H1 (cell line): ENCODE data around the gene NEDD4L. TPM values are rescaled to one million over a fixed set of nuclear protein-coding genes. Genes with fewer than 3 reads are reported as not detected.

Source experiments
- CTCF ChIA-PET: fragments of 300-600 bp; sonication (Branson Sonifier 250); formaldehyde crosslinking; loops from one replicate; lab custom pipeline; 2021; ENCODE audit not compliant: partially characterized antibody; lab: Charles Lee
- POLR2A ChIA-PET: fragments of 300-600 bp; sonication (Branson Sonifier 250); formaldehyde crosslinking; loops from one replicate; lab custom pipeline; 2021; ENCODE audit warnings: inconsistent platforms; ENCODE audit not compliant: partially characterized antibody; lab: Charles Lee
- DNase-seq, 2 experiments: peaks; one replicate each; pipeline versions ENCODE4 v3.0.0 to v3.0.0-alpha.2; 2010 to 2022; ENCODE audit warnings: low spot score in 2 of 2, low read depth in 1 of 2, mixed read lengths in 1 of 2
- FAIRE-seq: peaks from 2 replicates; lab custom pipeline; 2011; peaks lifted over from hg19 to GRCh38; lab: Jason Lieb, UNC
- H2AFZ ChIP-seq: 2 replicates; pipeline ENCODE4 v1.8.1; 2012; ENCODE audit warnings: low read length, inconsistent platforms
- H2AK5ac ChIP-seq: 2 replicates; pipeline ENCODE4 v1.6.1; 2013; ENCODE audit warnings: low read depth, low read length
- H2BK120ac ChIP-seq: replicated peaks from 2 replicates; pipeline ENCODE3; 2013; ENCODE audit warnings: low read depth, low read length, inconsistent platforms
- H2BK12ac ChIP-seq: 2 replicates; pipeline ENCODE4 v1.6.1; 2013; ENCODE audit warnings: low read depth, low read length
- H2BK15ac ChIP-seq: 2 replicates; pipeline ENCODE4 v1.6.1; 2013; ENCODE audit warnings: low read length
- H2BK20ac ChIP-seq: 2 replicates; pipeline ENCODE4 v1.6.1; 2013; ENCODE audit warnings: low read length
- H2BK5ac ChIP-seq: 2 replicates; pipeline ENCODE4 v1.6.1; 2013; ENCODE audit warnings: low read depth, low read length
- H3K14ac ChIP-seq: 2 replicates; pipeline ENCODE4 v1.6.1; 2013; ENCODE audit warnings: inconsistent platforms; ENCODE audit not compliant: insufficient read length
- H3K18ac ChIP-seq: 2 replicates; pipeline ENCODE4 v1.6.1; 2013; ENCODE audit warnings: low read length; ENCODE audit errors: extremely low read depth
- H3K23ac ChIP-seq: 2 replicates; pipeline ENCODE4 v1.6.1; 2013; ENCODE audit warnings: inconsistent platforms; ENCODE audit not compliant: insufficient read length
- H3K23me2 ChIP-seq: 2 replicates; pipeline ENCODE4 v1.6.1; 2013; ENCODE audit warnings: low read depth, low read length
- H3K27ac ChIP-seq: 2 replicates; pipeline ENCODE4 v1.6.1; 2011; ENCODE audit warnings: low read depth, low read length, inconsistent platforms
- H3K27me3 ChIP-seq, 4 experiments: replicated peaks in 1 of 4; 1 replicate in 1 of 4; 2 replicates in 3 of 4; pipeline versions ENCODE4 v1.6.1 to v1.8.1; 2011 to 2013; ENCODE audit warnings: low read length in 3 of 4, mild to moderate bottlenecking in 3 of 4, inconsistent platforms in 2 of 4, mixed read lengths in 2 of 4, moderate library complexity in 1 of 4; ENCODE audit not compliant: control insufficient read depth in 3 of 4, insufficient read depth in 3 of 4; ENCODE audit errors: extremely low read depth in 1 of 4
- H3K36me3 ChIP-seq, 4 experiments: 2 replicates each; pipeline versions ENCODE4 v1.6.1 to v1.8.1; 2011 to 2013; ENCODE audit warnings: mild to moderate bottlenecking in 4 of 4, low read length in 3 of 4, moderate library complexity in 2 of 4, control low read depth in 1 of 4, inconsistent platforms in 1 of 4; ENCODE audit not compliant: insufficient read depth in 4 of 4, control insufficient read depth in 2 of 4
- H3K4ac ChIP-seq: replicated peaks from 2 replicates; pipeline ENCODE3; 2013; ENCODE audit warnings: low read length, low read depth, mixed read lengths, inconsistent platforms; ENCODE audit not compliant: insufficient read length
- H3K4me1 ChIP-seq, 4 experiments: replicated peaks in 1 of 4; 1 replicate in 1 of 4; 2 replicates in 3 of 4; pipeline versions ENCODE4 v1.6.1 to v1.8.1; 2011 to 2013; ENCODE audit warnings: low read length in 3 of 4, inconsistent platforms in 2 of 4, mixed read lengths in 1 of 4; ENCODE audit not compliant: insufficient read depth in 4 of 4, control insufficient read depth in 3 of 4
- H3K4me2 ChIP-seq, 2 experiments: 2 replicates each; pipeline versions ENCODE4 v1.6.1 to v1.8.1; 2011 to 2013; ENCODE audit warnings: low read depth in 2 of 2, low read length in 2 of 2, control low read depth in 1 of 2, inconsistent platforms in 1 of 2, mild to moderate bottlenecking in 1 of 2; ENCODE audit not compliant: insufficient read depth in 1 of 2
- H3K4me3 ChIP-seq, 4 experiments: fragments of 200-600, 300-600 bp in 1 of 4; sonication (generic), shearing (Covaris generic), sonication (Bioruptor Twin) in 1 of 4; 2 replicates each; pipeline versions ENCODE4 v1.5.1 to v1.8.1; 2011 to 2016; ENCODE audit warnings: low read length in 4 of 4, low read depth in 3 of 4, control low read depth in 2 of 4, inconsistent platforms in 2 of 4, mild to moderate bottlenecking in 2 of 4, mixed read lengths in 1 of 4, moderate library complexity in 1 of 4; ENCODE audit not compliant: insufficient read depth in 2 of 4; ENCODE audit errors: extremely low read depth in 1 of 4
- H3K56ac ChIP-seq: replicated peaks from 2 replicates; pipeline ENCODE3; 2013; ENCODE audit warnings: low read depth, mild to moderate bottlenecking, mixed read lengths, low read length, inconsistent platforms; ENCODE audit not compliant: insufficient read length
- H3K79me1 ChIP-seq: 2 replicates; pipeline ENCODE4 v1.6.1; 2013; ENCODE audit warnings: low read depth, low read length, control low read depth
- H3K79me2 ChIP-seq, 2 experiments: 2 replicates each; pipeline versions ENCODE4 v1.6.1 to v1.8.1; 2012 to 2013; ENCODE audit warnings: low read length in 2 of 2, mild to moderate bottlenecking in 2 of 2, inconsistent platforms in 1 of 2; ENCODE audit not compliant: insufficient read depth in 2 of 2, control insufficient read depth in 1 of 2
- H3K9ac ChIP-seq, 4 experiments: replicated peaks in 1 of 4; 1 replicate in 1 of 4; 2 replicates in 3 of 4; pipeline versions ENCODE4 v1.6.1 to v1.8.1; 2011 to 2013; ENCODE audit warnings: low read depth in 3 of 4, low read length in 3 of 4, control low read depth in 2 of 4, mild to moderate bottlenecking in 2 of 4, moderate library complexity in 2 of 4, inconsistent platforms in 1 of 4; ENCODE audit errors: extremely low read depth in 1 of 4
- H3K9me3 ChIP-seq, 2 experiments: 2 replicates each; pipeline versions ENCODE4 v1.6.1 to v1.8.1; 2012 to 2013; ENCODE audit warnings: mild to moderate bottlenecking in 2 of 2, moderate library complexity in 2 of 2, control low read depth in 1 of 2, inconsistent platforms in 1 of 2, low read depth in 1 of 2, low read length in 1 of 2, mixed read lengths in 1 of 2; ENCODE audit not compliant: insufficient read depth in 2 of 2
- H4K20me1 ChIP-seq, 2 experiments: replicated peaks in 1 of 2; 2 replicates each; pipeline versions ENCODE3 to v1.8.1; 2011 to 2013; ENCODE audit warnings: inconsistent platforms in 2 of 2, low read length in 2 of 2, mild to moderate bottlenecking in 1 of 2; ENCODE audit not compliant: insufficient read depth in 2 of 2, control insufficient read depth in 1 of 2
- H4K5ac ChIP-seq: 2 replicates; pipeline ENCODE4 v1.6.1; 2013; ENCODE audit warnings: low read length, low read depth, mixed read lengths, inconsistent platforms; ENCODE audit not compliant: insufficient read length
- H4K8ac ChIP-seq: 2 replicates; pipeline ENCODE4 v1.8.0; 2013; ENCODE audit warnings: mild to moderate bottlenecking, moderate library complexity, low read length, inconsistent platforms; ENCODE audit not compliant: insufficient read depth; ENCODE audit errors: extremely low read depth
- H4K91ac ChIP-seq: replicated peaks from 2 replicates; pipeline ENCODE3; 2013; ENCODE audit warnings: low read length, mixed read lengths, inconsistent platforms; ENCODE audit not compliant: insufficient read length
- CBX5 ChIP-seq: fragments of 300-800, 300-1000 bp; sonication (generic); IDR thresholded peaks from 2 replicates; pipeline ENCODE4 v1.7.1; 2016; ENCODE audit warnings: antibody characterized with exemption, low read length, low read depth
- CBX8 ChIP-seq: fragments of 300-800, 300-1000 bp; sonication (generic); IDR thresholded peaks from 2 replicates; pipeline ENCODE4 v1.7.1; 2016; ENCODE audit warnings: low read depth, low read length, borderline replicate concordance
- JUND ChIP-seq: IDR thresholded peaks from 2 replicates; pipeline ENCODE4 v1.6.1; 2011; ENCODE audit warnings: mild to moderate bottlenecking, improper control_type of control experiment, low read length
- POU5F1 ChIP-seq: IDR thresholded peaks from 2 replicates; pipeline ENCODE4 v1.6.1; 2011; ENCODE audit warnings: low read depth, mild to moderate bottlenecking, low read length, moderate library complexity
- RAD21 ChIP-seq, 2 experiments: IDR thresholded peaks in 1 of 2; conservative IDR thresholded peaks in 1 of 2; 2 replicates each; pipeline ENCODE4 v1.6.1; 2011; ENCODE audit warnings: low read depth in 2 of 2, low read length in 2 of 2, improper control_type of control experiment in 1 of 2, inconsistent platforms in 1 of 2, mild to moderate bottlenecking in 1 of 2, moderate library complexity in 1 of 2
- RNF2 ChIP-seq: fragments of 200-900, 300-1000 bp; sonication (generic); IDR thresholded peaks from 2 replicates; pipeline ENCODE4 v1.7.1; 2016; ENCODE audit warnings: borderline replicate concordance, low read depth, mild to moderate bottlenecking, antibody characterized with exemption, low read length; ENCODE audit not compliant: poor library complexity, severe bottlenecking; ENCODE audit errors: missing control alignments
- SP1 ChIP-seq: IDR thresholded peaks from 2 replicates; pipeline ENCODE4 v1.6.1; 2011; ENCODE audit warnings: low read depth, low read length
- SRF ChIP-seq: IDR thresholded peaks from 2 replicates; pipeline ENCODE4 v1.6.1; 2011; ENCODE audit warnings: mild to moderate bottlenecking, low read depth, low read length, moderate library complexity
- TBP ChIP-seq: IDR thresholded peaks from 2 replicates; pipeline ENCODE4 v1.6.1; 2011; ENCODE audit warnings: low read depth, low read length, improper control_type of control experiment
- WGBS, 2 experiments: shearing (Covaris generic) in 1 of 2; methylation state at CpG; one replicate each; pipeline versions ENCODE4 v1.1.6 to v1.1.7; 2013 to 2015; ENCODE audit warnings: low lambda C conversion rate in 2 of 2, mixed read lengths in 2 of 2, inconsistent platforms in 1 of 2, low coverage in 1 of 2, missing lambda C conversion rate in 1 of 2; ENCODE audit not compliant: insufficient replicate concordance in 2 of 2, insufficient coverage in 1 of 2, insufficient read length in 1 of 2; ENCODE audit errors: extremely low coverage in 1 of 2, missing lambda C conversion rate in 1 of 2; 5-methylcytosine and 5-hydroxymethylcytosine counted together
- polyA plus RNA-seq, 7 experiments: library from polyadenylated mRNA; depleted of rRNA in 3 of 7; stranded (reverse) in 5 of 7; unstranded in 2 of 7; fragments of >200 nt in 5 of 7; fragments of 200-250 nt in 2 of 7; gene quantifications; 1 replicate in 5 of 7; 2 replicates in 1 of 7; 4 replicates in 1 of 7; pipeline versions ENCODE4 v1.2.1 to v1.2.3, GENCODE V29; 2011 to 2013; ENCODE audit warnings: missing spikeins in 2 of 7, mixed read lengths in 2 of 7
- total RNA-seq: library from RNA; stranded (reverse); fragmentation: NEBNext Ultra II Directional; extraction: Animal tissue kit (Norgen Biotek cat#: 25700); gene quantifications from 2 replicates; pipeline ENCODE4 v1.2.1, GENCODE V29; 2021

NEDD4L gene
- total and polyA plus RNA-seq, 2 of the 8 experiments (the other 6 are each of a cell fraction or from before 2014, with no cell fraction given) = 37.3 to 69.8 TPM

DNA sequence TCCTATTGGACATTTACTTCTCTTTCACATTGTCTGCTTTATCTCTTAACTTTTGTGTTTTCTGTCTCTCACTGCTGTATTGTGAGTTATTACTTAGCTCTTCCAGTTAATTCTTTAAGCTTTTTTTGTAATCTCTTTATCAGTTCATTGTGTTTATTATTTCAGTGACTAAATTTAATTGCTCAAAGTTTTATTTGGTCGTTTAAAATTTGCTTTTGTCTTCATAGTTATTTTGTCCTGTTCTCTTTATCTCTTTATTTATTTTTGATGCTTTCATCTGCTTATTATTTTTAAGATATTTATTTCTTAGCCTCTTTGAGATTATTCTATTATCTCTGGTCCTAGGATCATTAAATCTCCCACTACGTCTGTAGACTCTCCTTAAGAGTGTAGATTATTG, 316.3 kb downstream of the NEDD4L start:
- no peak overlapping the region for H3K23ac ChIP-seq
- H2BK12ac ChIP-seq = no peak overlapping the region
- CTCF ChIA-PET = interaction anchor here (0.9 to 1.1 kb wide), 2 partner anchors 13 to 21 kb away, joined by 3 to 4 read pairs; no protein-coding TSS in a partner anchor
- no peaks in the 10 kb centered on the region for H4K20me1 ChIP-seq
- H3K4ac ChIP-seq = no peak overlapping the region
- H4K91ac ChIP-seq = no peak overlapping the region
- H3K4me1 ChIP-seq = peaks cover 0 to 8% (median 1%) of the 10 kb centered on the region in 4 experiments; a peak in 2 of 7 replicates
- H2BK15ac ChIP-seq = no peak overlapping the region
- H2AFZ ChIP-seq = no peak overlapping the region
- no peaks in the 10 kb centered on the region for H3K27me3 ChIP-seq
- H2AK5ac ChIP-seq = no peak overlapping the region
- H3K79me1 ChIP-seq = no peaks in the 10 kb centered on the region
- H3K9me3 ChIP-seq = no peaks in the 10 kb centered on the region
- no peak overlapping the region for H3K9ac ChIP-seq
- H3K23me2 ChIP-seq = no peaks in the 10 kb centered on the region
- no peak overlapping the region for H3K14ac ChIP-seq
- H3K18ac ChIP-seq = no peak overlapping the region
- WGBS, 2 experiments = 84% methylated on average over 2 of the region's 2 CpGs; no CpG with 5 or more reads in 1 of the 2 experiments
- H3K36me3 ChIP-seq = peaks cover 4 to 9% (median 6%) of the 10 kb centered on the region in 4 experiments; a peak in 4 of 8 replicates
- H3K27ac ChIP-seq = no peak overlapping the region
- FAIRE-seq = no peak
- no peak overlapping the region for H2BK5ac ChIP-seq
- no peak overlapping the region for H2BK120ac ChIP-seq
- no peak overlapping the region for H4K8ac ChIP-seq
- no peak for DNase-seq
- no peak overlapping the region for H2BK20ac ChIP-seq
- H4K5ac ChIP-seq = no peak overlapping the region
- no peak overlapping the region for H3K56ac ChIP-seq
- H3K4me2 ChIP-seq = no peak overlapping the region
- POLR2A ChIA-PET = no interaction called here
- no peak overlapping the region for H3K4me3 ChIP-seq
- no peaks in the 10 kb centered on the region for H3K79me2 ChIP-seq
- TF ChIP-seq SP1 (no peak), JUND (no peak), CBX5 (no peak), RAD21 (IDR thresholded peaks at IDR 0.05 in 1 of 2, conservative IDR thresholded peaks at IDR 0.05 in 1 of 2; ENCODE audit: low read depth in 2 of 2, low read length in 2 of 2) (no peak), RNF2 (no peak), TBP (no peak), SRF (no peak), POU5F1 (no peak), CBX8 (no peak)
